Hepatocyte (in vitro differentiated cells): Measurements from ENCODE around the gene DLGAP4.

ENCODE experiments used
- CTCF ChIP-seq: fragments of 200-600 bp; sonication (generic); IDR thresholded peaks from 2 replicates; pipeline ENCODE4 v1.5.1; 2016; ENCODE audit warnings: antibody characterized with exemption, mild to moderate bottlenecking; ENCODE audit not compliant: poor library complexity
- EZH2 ChIP-seq: fragments of 200-600 bp; sonication (generic); IDR thresholded peaks from 2 replicates; pipeline ENCODE4 v1.6.1; 2016; ENCODE audit warnings: antibody characterized with exemption, mild to moderate bottlenecking, borderline replicate concordance
- EZH2phosphoT487 ChIP-seq: fragments of 200-600 bp; sonication (generic); IDR thresholded peaks from one replicate; pipeline ENCODE4 v1.6.1; 2018; ENCODE audit warnings: antibody characterized with exemption, mild to moderate bottlenecking, low read depth, moderate library complexity; ENCODE audit not compliant: unreplicated experiment, severe bottlenecking

DNA sequence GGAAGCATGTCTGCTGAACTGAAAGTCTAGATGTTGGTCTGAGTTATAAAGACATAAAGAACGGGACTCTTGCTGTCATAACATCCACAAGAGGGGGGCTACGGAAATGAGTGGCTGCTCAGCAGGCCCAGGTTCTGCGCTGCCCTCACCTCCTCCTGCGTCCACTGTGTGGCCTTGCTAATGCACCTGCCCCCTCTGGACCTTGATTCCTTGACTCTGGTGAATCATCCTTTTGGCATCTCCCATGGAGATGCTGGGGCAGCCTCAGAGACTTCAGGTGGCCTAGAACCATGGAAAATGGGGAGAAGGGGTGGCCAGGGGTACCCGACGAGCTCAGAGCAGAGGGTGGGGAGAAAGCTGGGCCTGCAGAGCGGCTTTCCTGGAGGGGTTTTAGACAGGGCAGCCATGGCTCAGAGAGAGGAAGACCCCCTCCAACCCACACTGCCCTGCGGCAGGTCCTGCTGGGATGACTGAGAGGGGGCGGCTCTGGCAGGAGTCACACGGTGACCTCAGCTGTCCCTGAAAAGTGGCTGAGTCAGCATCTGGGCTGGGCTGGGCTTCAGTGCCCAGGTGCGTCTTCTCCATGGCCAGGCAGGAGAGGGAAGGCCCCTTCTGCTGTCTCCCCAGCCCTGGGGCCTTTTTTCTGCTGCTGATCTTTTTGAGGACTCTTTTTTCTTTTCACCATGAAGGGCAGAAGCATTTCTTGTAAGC, 46.9 kb downstream of the DLGAP4 start:
- TF ChIP-seq CTCF = no peak
- no peak for TF ChIP-seq EZH2
- no peak for TF ChIP-seq EZH2phosphoT487
